ENCODE measurements around the gene CEP112. TPM values are rescaled to one million over a fixed set of nuclear protein-coding genes. Genes with fewer than 3 reads are reported as not detected.
A peak's percentile ranks its signal among the peaks of the same experiment; 100 is the strongest.

The CEP112 gene
- total and polyA plus RNA-seq, 8 donors = 15.1 to 23.8 (median 19.7) TPM

DNA sequence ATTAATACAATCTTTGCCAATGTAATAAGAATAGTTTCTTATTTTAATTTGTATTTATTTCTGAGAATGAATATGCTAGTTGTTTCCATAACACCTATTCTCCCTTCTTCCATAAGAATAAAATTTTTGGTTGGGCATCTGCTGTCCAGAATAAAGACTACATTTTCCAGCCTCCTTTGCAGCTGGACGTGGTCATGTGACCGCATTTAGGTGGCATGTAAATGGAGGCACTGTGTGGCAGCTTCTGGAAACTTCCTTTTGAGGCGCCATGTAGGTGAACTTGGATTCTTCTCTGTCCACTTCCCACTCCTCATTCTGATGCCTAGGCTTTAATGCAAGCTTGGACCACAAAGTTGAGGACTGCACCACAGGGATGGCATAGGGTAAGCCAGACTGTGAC, 415.0 kb downstream of the CEP112 start:
- Histone ChIP-seq H3K27ac (no peak overlapping the region), H3K4me3 (no peak overlapping the region), H3K4me1 (no peaks in the 10 kb centered on the region), H3K36me3 (no peaks in the 10 kb centered on the region), H3K9me3 (no peaks in the 10 kb centered on the region), H3K27me3 (no peaks in the 10 kb centered on the region)
- no peak for DNase-seq
- no peak for ATAC-seq
- intact Hi-C loops (cut with DNase I) = no loop called here
- TF ChIP-seq, protein P1, sequence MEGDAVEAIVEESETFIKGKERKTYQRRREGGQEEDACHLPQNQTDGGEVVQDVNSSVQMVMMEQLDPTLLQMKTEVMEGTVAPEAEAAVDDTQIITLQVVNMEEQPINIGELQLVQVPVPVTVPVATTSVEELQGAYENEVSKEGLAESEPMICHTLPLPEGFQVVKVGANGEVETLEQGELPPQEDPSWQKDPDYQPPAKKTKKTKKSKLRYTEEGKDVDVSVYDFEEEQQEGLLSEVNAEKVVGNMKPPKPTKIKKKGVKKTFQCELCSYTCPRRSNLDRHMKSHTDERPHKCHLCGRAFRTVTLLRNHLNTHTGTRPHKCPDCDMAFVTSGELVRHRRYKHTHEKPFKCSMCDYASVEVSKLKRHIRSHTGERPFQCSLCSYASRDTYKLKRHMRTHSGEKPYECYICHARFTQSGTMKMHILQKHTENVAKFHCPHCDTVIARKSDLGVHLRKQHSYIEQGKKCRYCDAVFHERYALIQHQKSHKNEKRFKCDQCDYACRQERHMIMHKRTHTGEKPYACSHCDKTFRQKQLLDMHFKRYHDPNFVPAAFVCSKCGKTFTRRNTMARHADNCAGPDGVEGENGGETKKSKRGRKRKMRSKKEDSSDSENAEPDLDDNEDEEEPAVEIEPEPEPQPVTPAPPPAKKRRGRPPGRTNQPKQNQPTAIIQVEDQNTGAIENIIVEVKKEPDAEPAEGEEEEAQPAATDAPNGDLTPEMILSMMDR (IDR thresholded peaks at IDR 0.05) = no peak

DNA sequence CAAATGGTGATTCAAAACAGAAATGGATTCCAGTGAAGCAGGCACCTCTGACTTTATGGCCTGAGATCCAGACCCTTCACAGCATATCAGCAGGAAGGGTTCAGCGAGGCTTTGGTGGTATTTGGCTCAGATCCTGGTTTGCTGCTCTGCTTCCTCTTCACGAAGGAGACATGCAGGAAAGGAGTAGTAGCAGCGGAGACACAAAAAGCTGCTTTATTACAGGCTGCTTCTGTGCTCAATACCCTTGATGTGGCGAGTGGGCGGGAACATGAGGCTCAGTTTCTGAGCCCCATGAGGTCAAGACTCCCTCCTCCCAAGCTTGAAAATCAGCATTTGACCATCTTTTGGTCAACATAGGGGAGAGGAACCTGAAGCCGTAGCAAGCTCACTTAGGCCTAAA, 417.1 kb downstream of the CEP112 start:
- Histone ChIP-seq H3K36me3 (no peaks in the 10 kb centered on the region), H3K4me1 (no peaks in the 10 kb centered on the region), H3K27me3 (no peaks in the 10 kb centered on the region), H3K27ac (no peak overlapping the region), H3K4me3 (no peak overlapping the region), H3K9me3 (no peaks in the 10 kb centered on the region)
- intact Hi-C loops (cut with DNase I) = no loop called here
- TF ChIP-seq, protein P1 (IDR thresholded peaks at IDR 0.05) = no peak
- DNase-seq (no peak), ATAC-seq (no peak)

DNA sequence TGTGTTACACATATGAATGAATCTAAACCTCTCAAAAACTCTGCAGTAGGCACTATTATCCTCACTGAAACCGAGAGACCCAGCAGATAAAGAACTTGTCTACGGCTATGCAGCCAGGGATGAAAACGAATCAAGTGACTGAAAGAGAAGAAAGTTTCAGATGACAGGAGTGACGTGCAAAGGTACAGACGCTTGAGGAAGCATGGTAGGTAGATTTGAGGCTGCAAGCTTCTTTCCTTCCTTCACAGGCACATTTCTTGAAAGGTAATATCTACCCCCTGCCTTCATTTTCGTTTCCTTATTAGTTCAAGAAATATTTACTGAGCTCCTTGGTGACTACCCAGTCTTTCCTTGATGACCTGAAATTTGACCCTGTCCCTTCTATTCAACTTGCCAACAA, 418.9 kb downstream of the CEP112 start:
- Histone ChIP-seq H3K4me3 (no peak overlapping the region), H3K27ac (no peak overlapping the region), H3K9me3 (no peaks in the 10 kb centered on the region), H3K4me1 (no peaks in the 10 kb centered on the region), H3K36me3 (no peaks in the 10 kb centered on the region), H3K27me3 (no peaks in the 10 kb centered on the region)
- TF ChIP-seq, protein P1 (IDR thresholded peaks at IDR 0.05) = no peak
- DNase-seq (no peak), ATAC-seq (peak; percentile 22)
- intact Hi-C loops (cut with DNase I) = no loop called here

DNA sequence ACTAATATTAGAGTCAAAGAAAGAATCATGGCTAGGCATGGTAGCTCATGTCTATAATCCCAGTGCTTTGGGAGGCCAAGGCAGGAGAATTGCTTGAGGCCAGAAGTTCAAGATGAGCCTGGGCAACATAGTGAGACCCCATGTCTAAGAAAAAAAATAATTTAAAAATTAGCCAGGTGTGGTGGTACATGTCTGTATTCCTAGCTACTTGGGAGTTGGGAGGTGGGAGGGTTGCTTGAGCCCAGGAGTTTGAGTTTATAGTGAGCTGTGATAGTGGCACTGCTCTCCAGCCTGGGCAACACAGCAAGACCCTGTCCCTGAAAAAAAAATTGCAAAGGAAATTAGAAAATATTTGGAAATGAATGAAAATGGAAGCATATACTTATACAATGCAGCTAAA, 420.2 kb downstream of the CEP112 start:
- Histone ChIP-seq H3K4me3 (no peak overlapping the region), H3K4me1 (no peaks in the 10 kb centered on the region), H3K36me3 (no peaks in the 10 kb centered on the region), H3K27ac (no peak overlapping the region), H3K27me3 (no peaks in the 10 kb centered on the region), H3K9me3 (no peaks in the 10 kb centered on the region)
- DNase-seq (no peak), ATAC-seq (no peak)
- TF ChIP-seq, protein P1 (IDR thresholded peaks at IDR 0.05) = no peak
- intact Hi-C loops (cut with DNase I) = no loop called here

DNA sequence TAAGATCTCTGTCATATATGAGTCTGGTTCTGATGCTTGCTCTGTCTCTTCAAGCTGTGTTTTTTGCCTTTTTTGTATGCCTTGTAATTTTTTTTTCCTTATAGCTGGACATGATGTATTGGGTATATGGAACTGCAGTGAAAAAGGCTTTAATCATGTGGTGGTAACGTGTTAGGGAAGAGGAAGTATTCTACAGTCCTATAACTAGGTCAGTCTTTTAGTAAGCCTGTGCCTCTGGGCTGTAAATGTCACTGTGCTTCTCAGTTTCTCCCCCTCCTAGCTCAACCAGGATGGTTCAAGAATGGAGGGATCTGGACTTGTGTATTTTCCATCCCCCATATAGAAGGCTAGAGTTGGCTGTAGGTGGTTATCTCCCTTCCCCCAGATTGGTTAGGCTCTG, 428.1 kb downstream of the CEP112 start:
- intact Hi-C loops (cut with DNase I) = no loop called here
- ATAC-seq (no peak), DNase-seq (no peak)
- Histone ChIP-seq H3K4me1 (no peaks in the 10 kb centered on the region), H3K27me3 (no peaks in the 10 kb centered on the region), H3K27ac (no peak overlapping the region), H3K36me3 (no peaks in the 10 kb centered on the region), H3K9me3 (no peaks in the 10 kb centered on the region), H3K4me3 (no peak overlapping the region)
- TF ChIP-seq, protein P1 (IDR thresholded peaks at IDR 0.05) = no peak

Data from left lung (tissue), 10 donors.